ENCODE data around the gene RBKS.
"Not testable (repeated sequence)": the region's sequence is repeated elsewhere in the genome, so short reads cannot be mapped to it uniquely, and the experiment has no call there.

RBKS gene

GRCh38 chr2:27903649-27904404 is 13.6 kb upstream of the RBKS start:
- DNase-seq, result peak; percentile 22

GRCh38 chr2:27903018-27903417 is 12.8 kb upstream of the RBKS start:
- no peak for DNase-seq

- no peak for DNase-seq
These were observed 11.9 kb upstream of the RBKS start for GRCh38 chr2:27902098-27902497.

DNA sequence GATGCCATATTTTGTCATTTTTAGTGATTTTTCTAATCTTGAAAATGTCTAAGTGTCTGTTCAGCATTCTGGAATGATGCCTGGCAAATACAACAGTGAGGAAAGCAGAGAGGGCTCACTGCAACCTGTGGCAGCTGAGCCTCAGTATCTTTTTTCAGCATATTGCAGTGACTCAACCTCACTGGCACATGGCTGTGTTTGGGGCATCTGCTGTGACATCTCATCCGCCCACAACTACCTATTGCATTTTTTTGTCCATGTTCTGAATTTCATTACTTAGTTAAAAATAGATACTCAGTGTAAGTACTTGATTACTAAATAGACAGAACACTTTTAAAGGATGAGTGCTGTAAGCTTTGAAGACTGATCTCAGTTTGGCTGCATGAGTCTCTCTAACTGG is 11.0 kb upstream of the RBKS start:
- DNase-seq, result peak; percentile 54

GRCh38 chr2:27897717-27898116 is 7.5 kb upstream of the RBKS start:
- no peak for DNase-seq

DNA sequence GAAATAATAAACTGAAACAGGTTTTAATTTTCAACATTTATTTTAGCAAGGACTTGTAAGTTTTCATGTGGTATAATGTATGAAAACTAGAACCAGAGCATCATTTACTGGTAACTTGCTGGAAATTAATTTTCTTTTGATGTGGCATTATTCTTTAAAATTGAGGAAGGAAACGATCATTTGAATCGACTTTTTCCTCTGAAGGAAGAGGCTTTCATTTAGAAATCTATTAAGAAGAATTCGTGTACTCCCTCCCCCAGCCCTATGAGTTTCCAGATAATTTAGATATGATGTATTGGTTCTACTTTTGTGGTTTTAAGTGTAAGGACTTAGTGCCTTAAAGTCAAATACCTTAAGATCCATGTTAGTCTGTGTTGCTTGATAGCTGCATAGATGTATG is 2.8 kb upstream of the RBKS start:
- no peak for DNase-seq

GRCh38 chr2:27891673-27892105 is 1.5 kb upstream of the RBKS start:
- no peak for DNase-seq

- DNase-seq, result peak; percentile 92
These were observed 911 bp upstream of the RBKS start for GRCh38 chr2:27890924-27891672.

DNA sequence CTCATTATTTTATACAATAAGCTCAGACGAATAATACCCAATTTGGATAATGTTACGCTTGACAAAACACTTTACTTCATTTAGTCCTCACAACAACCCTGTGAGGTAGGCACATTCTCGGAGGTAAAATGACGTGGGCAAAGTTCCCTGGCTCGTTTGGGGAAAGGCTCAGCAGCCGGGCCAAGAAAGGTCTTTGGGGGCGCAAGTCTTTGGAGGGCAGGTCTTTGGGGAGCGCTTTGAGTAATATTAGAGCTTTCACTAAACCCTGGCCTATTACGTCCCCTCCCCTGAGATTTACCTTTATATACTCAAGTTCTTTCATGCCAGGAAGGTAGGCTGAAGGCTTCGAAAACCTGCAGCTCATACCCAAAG is 427 bp downstream of the RBKS start:
- DNase-seq, result no peak

GRCh38 chr2:27888790-27889189 is 1.4 kb downstream of the RBKS start:
- DNase-seq, result no peak

DNA sequence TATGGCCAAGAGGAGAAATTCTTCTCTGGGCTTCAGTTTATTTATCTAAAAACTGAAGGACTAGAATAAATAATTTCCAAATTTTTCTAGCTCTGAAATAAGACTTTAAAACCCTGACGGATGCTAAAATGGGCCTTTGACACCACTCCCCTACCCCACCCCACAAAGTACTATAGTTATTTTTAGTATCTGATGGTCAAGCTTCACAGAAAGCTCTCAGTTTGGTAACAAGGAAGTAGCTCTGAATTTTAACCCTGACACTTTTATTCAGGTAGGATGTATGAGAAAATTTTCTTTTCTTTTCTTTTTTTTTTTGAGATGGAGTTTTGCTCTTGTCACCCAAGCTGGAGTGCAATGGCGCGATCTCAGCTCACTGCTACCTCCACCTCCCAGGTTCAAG is 2.4 kb downstream of the RBKS start:
- DNase-seq, result no peak

- no peak for DNase-seq
These were observed 3.1 kb downstream of the RBKS start for GRCh38 chr2:27887111-27887510.

DNA sequence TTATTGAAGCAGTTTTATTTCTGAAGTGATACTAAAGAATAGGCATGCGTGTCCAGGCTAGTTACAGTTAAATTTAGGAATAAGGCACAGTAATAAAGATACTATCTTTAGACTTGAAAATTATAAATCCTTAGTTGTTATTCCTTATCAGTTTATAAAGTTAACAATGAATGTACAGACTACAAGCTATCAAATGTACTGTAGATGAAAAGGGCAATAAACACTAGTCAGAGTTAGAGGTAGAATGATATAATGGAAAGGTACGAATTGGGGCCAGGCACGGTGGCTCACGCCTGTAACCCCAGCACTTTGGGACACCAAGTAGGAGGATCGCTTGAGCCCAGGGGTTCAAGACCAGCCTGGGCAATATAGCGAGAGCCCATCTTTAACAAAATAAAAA is 3.9 kb downstream of the RBKS start:
- DNase-seq, result no peak

- DNase-seq, result no peak
These were observed 4.5 kb downstream of the RBKS start for GRCh38 chr2:27885661-27886060.

GRCh38 chr2:27885234-27885633 is 5.0 kb downstream of the RBKS start:
- DNase-seq, result no peak

GRCh38 chr2:27884601-27885000 is 5.6 kb downstream of the RBKS start:
- DNase-seq, result no peak

- DNase-seq, result not testable (repeated sequence)
These were observed 7.6 kb downstream of the RBKS start for GRCh38 chr2:27882584-27882922.

- not testable (repeated sequence) for DNase-seq
These were observed 8.2 kb downstream of the RBKS start for GRCh38 chr2:27881815-27882583.

DNA sequence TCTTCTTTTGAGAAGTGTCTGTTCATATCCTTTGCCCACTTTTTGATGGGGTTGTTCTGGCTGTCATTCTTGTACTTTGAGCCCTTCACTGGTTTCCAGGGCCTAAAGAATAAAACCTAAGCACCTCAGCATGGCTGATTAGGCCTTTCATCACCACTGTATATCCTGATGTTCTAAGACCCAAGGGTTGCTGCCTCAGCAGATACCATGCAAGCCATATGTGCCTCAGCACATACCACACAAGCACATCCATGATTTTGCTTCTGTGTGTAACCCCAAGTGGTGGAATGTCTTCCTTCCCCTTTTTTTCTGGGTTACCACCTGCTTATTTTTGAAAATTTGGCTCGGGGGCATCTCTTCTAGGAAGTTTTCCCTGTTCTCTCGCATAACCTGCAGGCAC is 11.4 kb downstream of the RBKS start:
- DNase-seq, result no peak

GRCh38 chr2:27875089-27875881 is 14.9 kb downstream of the RBKS start:
- DNase-seq, result no peak

GRCh38 chr2:27873091-27873490 is 17.1 kb downstream of the RBKS start:
- DNase-seq, result no peak

- DNase-seq, result no peak
These were observed 18.4 kb downstream of the RBKS start for GRCh38 chr2:27871802-27872201.

GRCh38 chr2:27870724-27871123 is 19.5 kb downstream of the RBKS start:
- DNase-seq, result no peak

Data from activated CD4-positive, alpha-beta T cell treated with anti-CD3 and anti-CD28 coated beads for 48 hours (primary cell).